ENCODE data around the gene NPDC1. TPM values are rescaled to one million over a fixed set of nuclear protein-coding genes. Genes with fewer than 3 reads are reported as not detected.

Gene NPDC1
- total RNA-seq, 2 experiments from 2014 or later: 15.3 to 16.0 TPM

DNA sequence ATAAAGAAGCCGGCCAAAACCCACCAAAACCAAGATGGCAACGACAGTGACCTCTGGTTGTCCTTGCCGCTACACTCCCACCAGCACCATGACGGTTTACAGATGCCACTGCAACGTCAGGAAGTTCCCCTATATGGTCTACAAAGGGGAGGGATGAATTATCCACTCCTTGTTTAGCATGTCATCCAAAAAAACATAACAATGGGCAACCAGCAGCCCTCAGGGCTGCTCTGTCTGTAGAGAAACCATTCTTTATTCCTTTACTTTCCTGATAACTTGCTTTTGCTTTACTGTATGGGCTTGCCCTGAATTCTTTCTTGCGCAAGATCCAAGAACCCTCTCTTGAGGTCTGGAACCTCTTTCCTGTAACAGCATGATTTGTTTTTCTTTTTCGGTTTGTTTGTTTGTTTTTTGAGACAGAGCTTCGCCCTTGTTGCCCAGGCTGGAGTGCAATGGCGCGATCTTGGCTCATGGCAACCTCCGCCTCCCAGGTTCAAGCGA, 29.3 kb upstream of the NPDC1 start:
- Histone ChIP-seq H3K4me3 (ENCODE audit: low read length) (no peak overlapping the region), H3K36me3 (ENCODE audit: insufficient read depth, low read length) (peaks cover 10% of the 10 kb centered on the region), H3K27ac (ENCODE audit: low read depth in 1 of 2, low read length in 2 of 2) (no peak overlapping the region), H3K27me3 (ENCODE audit: control insufficient read depth in 1 of 2, insufficient read depth in 2 of 2, low read length in 2 of 2) (no peaks in the 10 kb centered on the region), H3K9me3 (ENCODE audit: control insufficient read depth in 1 of 2, insufficient read depth in 1 of 2, low read length in 2 of 2) (no peaks in the 10 kb centered on the region), H3K4me1 (ENCODE audit: insufficient read depth, low read length) (peaks cover 28% of the 10 kb centered on the region)
- Mint-ChIP-seq H3K9me3 (no peaks in the 10 kb centered on the region), H3K27me3 (no peaks in the 10 kb centered on the region), H3K4me3 (peak overlapping the region; percentile 20), H3K27ac (no peak overlapping the region), H3K36me3 (ENCODE audit: low read depth) (peaks cover 4% of the 10 kb centered on the region), H3K4me1 (ENCODE audit: low read depth) (peaks cover 14% of the 10 kb centered on the region)
- TF ChIP-seq CTCF (IDR thresholded peaks at IDR 0.05): no peak
- ChIA-PET CTCF (interaction anchor here (1.0 to 1.6 kb wide), 3 partner anchors 8 to 29 kb away, joined by 4 to 9 read pairs (median 5); no protein-coding TSS in a partner anchor), POLR2A (no interaction called here)
- DNase-seq (no peak), ATAC-seq (ENCODE audit: poor library complexity) (no peak)
- intact Hi-C loops (cut with DNase I, micrococcal nuclease): no loop called here

GRCh38 chr9:137074657-137075274, 28.8 kb upstream of the NPDC1 start:
- peak overlapping the region; percentile 20 for H3K4me3 Mint-ChIP-seq
- peaks cover 1% of the 10 kb centered on the region for H3K36me3 Mint-ChIP-seq (ENCODE audit: low read depth)
- Histone ChIP-seq H3K4me3 (ENCODE audit: low read length) (no peak overlapping the region), H3K27me3 (ENCODE audit: control insufficient read depth in 1 of 2, insufficient read depth in 2 of 2, low read length in 2 of 2) (no peaks in the 10 kb centered on the region), H3K9me3 (ENCODE audit: control insufficient read depth in 1 of 2, insufficient read depth in 1 of 2, low read length in 2 of 2) (no peaks in the 10 kb centered on the region), H3K4me1 (ENCODE audit: insufficient read depth, low read length) (peaks cover 29% of the 10 kb centered on the region), H3K27ac (ENCODE audit: low read depth in 1 of 2, low read length in 2 of 2) (no peak overlapping the region), H3K36me3 (ENCODE audit: insufficient read depth, low read length) (peaks cover 5% of the 10 kb centered on the region)
- no peaks in the 10 kb centered on the region for H3K9me3 Mint-ChIP-seq
- H3K4me1 Mint-ChIP-seq (ENCODE audit: low read depth): peaks cover 12% of the 10 kb centered on the region
- TF ChIP-seq CTCF (IDR thresholded peaks at IDR 0.05): no peak
- ChIA-PET POLR2A (no interaction called here), CTCF (no interaction called here)
- no peak overlapping the region for H3K27ac Mint-ChIP-seq
- H3K27me3 Mint-ChIP-seq: no peaks in the 10 kb centered on the region
- DNase-seq (no peak), ATAC-seq (ENCODE audit: poor library complexity) (no peak)
- intact Hi-C loops (cut with DNase I, micrococcal nuclease): no loop called here

GRCh38 chr9:137073992-137074399, 28.0 kb upstream of the NPDC1 start:
- no peaks in the 10 kb centered on the region for H3K9me3 ChIP-seq (ENCODE audit: control insufficient read depth in 1 of 2, insufficient read depth in 1 of 2, low read length in 2 of 2)
- Mint-ChIP-seq H3K9me3 (no peaks in the 10 kb centered on the region), H3K4me3 (peak overlapping the region; percentile 16), H3K4me1 (ENCODE audit: low read depth) (peaks cover 11% of the 10 kb centered on the region), H3K27me3 (no peaks in the 10 kb centered on the region), H3K36me3 (ENCODE audit: low read depth) (no peaks in the 10 kb centered on the region), H3K27ac (no peak overlapping the region)
- TF ChIP-seq CTCF (IDR thresholded peaks at IDR 0.05): no peak
- H3K4me3 ChIP-seq (ENCODE audit: low read length): no peak overlapping the region
- no peak for ATAC-seq (ENCODE audit: poor library complexity)
- DNase-seq: no peak
- ChIA-PET CTCF (no interaction called here), POLR2A (no interaction called here)
- no peak overlapping the region for H3K27ac ChIP-seq (ENCODE audit: low read depth in 1 of 2, low read length in 2 of 2)
- intact Hi-C loops (cut with DNase I, micrococcal nuclease): no loop called here
- no peaks in the 10 kb centered on the region for H3K36me3 ChIP-seq (ENCODE audit: insufficient read depth, low read length)
- H3K4me1 ChIP-seq (ENCODE audit: insufficient read depth, low read length): peaks cover 36% of the 10 kb centered on the region
- peaks cover 0 to 6% of the 10 kb centered on the region in 2 experiments for H3K27me3 ChIP-seq (ENCODE audit: control insufficient read depth in 1 of 2, insufficient read depth in 2 of 2, low read length in 2 of 2)
